Measurements from ENCODE around the gene ZNF469. TPM values are rescaled to one million over a fixed set of nuclear protein-coding genes. Genes with fewer than 3 reads are reported as not detected.
"Not testable (repeated sequence)": the region's sequence is repeated elsewhere in the genome, so short reads cannot be mapped to it uniquely, and the experiment has no call there.

ZNF469 gene
- total and polyA plus RNA-seq, 9 of the 15 experiments (the other 6 are each of a cell fraction or from before 2014, with no cell fraction given): 0.01 to 0.04 TPM; not detected in 7

DNA sequence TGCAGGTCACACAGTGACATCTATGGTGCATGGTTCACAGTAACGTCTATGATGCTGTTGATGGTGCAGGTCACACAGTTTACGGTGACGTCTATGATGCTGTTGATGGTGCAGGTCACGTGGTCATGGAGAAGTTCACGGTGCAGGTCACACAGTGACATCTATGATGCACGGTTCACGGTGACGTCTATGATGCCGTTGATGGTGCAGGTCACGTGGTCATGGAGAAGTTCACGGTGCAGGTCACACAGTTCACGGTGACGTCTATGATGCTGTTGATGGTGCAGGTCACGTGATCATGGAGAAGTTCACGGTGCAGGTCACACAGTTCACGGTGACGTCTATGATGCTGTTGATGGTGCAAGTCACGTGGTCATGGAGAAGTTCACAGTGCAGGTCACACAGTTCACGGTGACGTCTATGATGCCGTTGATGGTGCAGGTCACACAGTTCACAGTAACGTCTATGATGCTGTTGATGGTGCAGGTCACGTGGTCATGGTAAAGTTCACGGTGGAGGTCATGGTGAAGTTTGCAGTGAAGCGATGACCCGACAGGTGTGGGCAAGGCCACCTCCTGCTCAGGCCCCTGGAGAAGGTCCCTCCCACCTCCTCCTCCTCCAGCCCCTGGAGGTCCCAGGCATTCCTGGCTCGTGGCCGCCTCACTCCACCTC, 27.7 kb downstream of the ZNF469 start (continued):
- TF ChIP-seq CREB1 (IDR thresholded peaks at IDR 0.05) (peak; percentile 81), CREB1 (CRISPR knock-in tag; IDR thresholded peaks at IDR 0.05) (peak; percentile 89), MEIS2 (IDR thresholded peaks at IDR 0.05; ENCODE audit: partially characterized antibody) (peak; percentile 10), ATF1 (tag; IDR thresholded peaks at IDR 0.05) (peak; percentile 82), FOXM1 (CRISPR knock-in tag; IDR thresholded peaks at IDR 0.05; ENCODE audit: low read depth) (0 out of 2 replicates have a peak, but pooled peaks have one; percentile 1)
- TF ChIP-seq, protein P1, sequence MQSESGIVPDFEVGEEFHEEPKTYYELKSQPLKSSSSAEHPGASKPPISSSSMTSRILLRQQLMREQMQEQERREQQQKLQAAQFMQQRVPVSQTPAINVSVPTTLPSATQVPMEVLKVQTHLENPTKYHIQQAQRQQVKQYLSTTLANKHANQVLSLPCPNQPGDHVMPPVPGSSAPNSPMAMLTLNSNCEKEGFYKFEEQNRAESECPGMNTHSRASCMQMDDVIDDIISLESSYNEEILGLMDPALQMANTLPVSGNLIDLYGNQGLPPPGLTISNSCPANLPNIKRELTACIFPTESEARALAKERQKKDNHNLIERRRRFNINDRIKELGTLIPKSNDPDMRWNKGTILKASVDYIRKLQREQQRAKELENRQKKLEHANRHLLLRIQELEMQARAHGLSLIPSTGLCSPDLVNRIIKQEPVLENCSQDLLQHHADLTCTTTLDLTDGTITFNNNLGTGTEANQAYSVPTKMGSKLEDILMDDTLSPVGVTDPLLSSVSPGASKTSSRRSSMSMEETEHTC (IDR thresholded peaks at IDR 0.05): peak; percentile 51; the same call in 1 of the 2 replicates
- TF ChIP-seq, protein P2, sequence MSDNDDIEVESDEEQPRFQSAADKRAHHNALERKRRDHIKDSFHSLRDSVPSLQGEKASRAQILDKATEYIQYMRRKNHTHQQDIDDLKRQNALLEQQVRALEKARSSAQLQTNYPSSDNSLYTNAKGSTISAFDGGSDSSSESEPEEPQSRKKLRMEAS (CRISPR knock-in tag; IDR thresholded peaks at IDR 0.05): peak; percentile 86
- TF ChIP-seq, protein P3, sequence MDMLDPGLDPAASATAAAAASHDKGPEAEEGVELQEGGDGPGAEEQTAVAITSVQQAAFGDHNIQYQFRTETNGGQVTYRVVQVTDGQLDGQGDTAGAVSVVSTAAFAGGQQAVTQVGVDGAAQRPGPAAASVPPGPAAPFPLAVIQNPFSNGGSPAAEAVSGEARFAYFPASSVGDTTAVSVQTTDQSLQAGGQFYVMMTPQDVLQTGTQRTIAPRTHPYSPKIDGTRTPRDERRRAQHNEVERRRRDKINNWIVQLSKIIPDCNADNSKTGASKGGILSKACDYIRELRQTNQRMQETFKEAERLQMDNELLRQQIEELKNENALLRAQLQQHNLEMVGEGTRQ (CRISPR knock-in tag; IDR thresholded peaks at IDR 0.05): peak; percentile 66
- TF ChIP-seq, protein P4, sequence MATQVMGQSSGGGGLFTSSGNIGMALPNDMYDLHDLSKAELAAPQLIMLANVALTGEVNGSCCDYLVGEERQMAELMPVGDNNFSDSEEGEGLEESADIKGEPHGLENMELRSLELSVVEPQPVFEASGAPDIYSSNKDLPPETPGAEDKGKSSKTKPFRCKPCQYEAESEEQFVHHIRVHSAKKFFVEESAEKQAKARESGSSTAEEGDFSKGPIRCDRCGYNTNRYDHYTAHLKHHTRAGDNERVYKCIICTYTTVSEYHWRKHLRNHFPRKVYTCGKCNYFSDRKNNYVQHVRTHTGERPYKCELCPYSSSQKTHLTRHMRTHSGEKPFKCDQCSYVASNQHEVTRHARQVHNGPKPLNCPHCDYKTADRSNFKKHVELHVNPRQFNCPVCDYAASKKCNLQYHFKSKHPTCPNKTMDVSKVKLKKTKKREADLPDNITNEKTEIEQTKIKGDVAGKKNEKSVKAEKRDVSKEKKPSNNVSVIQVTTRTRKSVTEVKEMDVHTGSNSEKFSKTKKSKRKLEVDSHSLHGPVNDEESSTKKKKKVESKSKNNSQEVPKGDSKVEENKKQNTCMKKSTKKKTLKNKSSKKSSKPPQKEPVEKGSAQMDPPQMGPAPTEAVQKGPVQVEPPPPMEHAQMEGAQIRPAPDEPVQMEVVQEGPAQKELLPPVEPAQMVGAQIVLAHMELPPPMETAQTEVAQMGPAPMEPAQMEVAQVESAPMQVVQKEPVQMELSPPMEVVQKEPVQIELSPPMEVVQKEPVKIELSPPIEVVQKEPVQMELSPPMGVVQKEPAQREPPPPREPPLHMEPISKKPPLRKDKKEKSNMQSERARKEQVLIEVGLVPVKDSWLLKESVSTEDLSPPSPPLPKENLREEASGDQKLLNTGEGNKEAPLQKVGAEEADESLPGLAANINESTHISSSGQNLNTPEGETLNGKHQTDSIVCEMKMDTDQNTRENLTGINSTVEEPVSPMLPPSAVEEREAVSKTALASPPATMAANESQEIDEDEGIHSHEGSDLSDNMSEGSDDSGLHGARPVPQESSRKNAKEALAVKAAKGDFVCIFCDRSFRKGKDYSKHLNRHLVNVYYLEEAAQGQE (IDR thresholded peaks at IDR 0.05; ENCODE audit: borderline replicate concordance): peak; percentile 41
- TF ChIP-seq, protein P4 (CRISPR knock-in tag; IDR thresholded peaks at IDR 0.05; ENCODE audit: low read depth): not testable (repeated sequence)
- not testable (repeated sequence) for TF ChIP-seq ATF1 (CRISPR knock-in tag; IDR thresholded peaks at IDR 0.05); FOXM1 (IDR thresholded peaks at IDR 0.05; ENCODE audit: low read depth)

Measured in K562 (cell line).